Activated T-helper 17 cell treated with anti-CD3 and anti-CD28 coated beads, Interleukin-2, amount 50 U/mL, for 72 hours (primary cell): ENCODE results near the gene C3. TPM values are rescaled to one million over a fixed set of nuclear protein-coding genes. Genes with fewer than 3 reads are reported as not detected.
"Not testable (repeated sequence)": the region's sequence is repeated elsewhere in the genome, so short reads cannot be mapped to it uniquely, and the experiment has no call there.

ENCODE experiments used
- ATAC-seq: fragments of 150-1000 bp; cut with Tn5 transposase; replicated peaks from 2 replicates; pipeline ENCODE4 v1.10.0; 2021; ENCODE audit warnings: mild to moderate bottlenecking, moderate library complexity
- H3K27ac Mint-ChIP-seq: one replicate; pipeline ENCODE4 v1.8.0; 2022; ENCODE audit warnings: mixed read lengths
- H3K27me3 Mint-ChIP-seq: one replicate; pipeline ENCODE4 v1.8.0; 2022; ENCODE audit warnings: mixed read lengths
- H3K36me3 Mint-ChIP-seq: one replicate; pipeline ENCODE4 v1.8.0; 2022; ENCODE audit warnings: low read depth, mild to moderate bottlenecking, mixed read lengths
- H3K4me1 Mint-ChIP-seq: one replicate; pipeline ENCODE4 v1.8.0; 2022; ENCODE audit warnings: mixed read lengths
- H3K4me3 Mint-ChIP-seq: one replicate; pipeline ENCODE4 v1.8.0; 2022; ENCODE audit warnings: mild to moderate bottlenecking, mixed read lengths
- H3K9me3 Mint-ChIP-seq: one replicate; pipeline ENCODE4 v1.8.0; 2022; ENCODE audit warnings: mixed read lengths
- total RNA-seq, 2 donors: library from RNA; stranded (reverse); gene quantifications; one replicate each; pipeline ENCODE4 v1.2.3, GENCODE V29; 2022

The C3 gene
- total RNA-seq: 1 to 10 TPM in 1 of 2 donors, under 1 TPM in 1; 0.99 to 4.3 TPM

DNA sequence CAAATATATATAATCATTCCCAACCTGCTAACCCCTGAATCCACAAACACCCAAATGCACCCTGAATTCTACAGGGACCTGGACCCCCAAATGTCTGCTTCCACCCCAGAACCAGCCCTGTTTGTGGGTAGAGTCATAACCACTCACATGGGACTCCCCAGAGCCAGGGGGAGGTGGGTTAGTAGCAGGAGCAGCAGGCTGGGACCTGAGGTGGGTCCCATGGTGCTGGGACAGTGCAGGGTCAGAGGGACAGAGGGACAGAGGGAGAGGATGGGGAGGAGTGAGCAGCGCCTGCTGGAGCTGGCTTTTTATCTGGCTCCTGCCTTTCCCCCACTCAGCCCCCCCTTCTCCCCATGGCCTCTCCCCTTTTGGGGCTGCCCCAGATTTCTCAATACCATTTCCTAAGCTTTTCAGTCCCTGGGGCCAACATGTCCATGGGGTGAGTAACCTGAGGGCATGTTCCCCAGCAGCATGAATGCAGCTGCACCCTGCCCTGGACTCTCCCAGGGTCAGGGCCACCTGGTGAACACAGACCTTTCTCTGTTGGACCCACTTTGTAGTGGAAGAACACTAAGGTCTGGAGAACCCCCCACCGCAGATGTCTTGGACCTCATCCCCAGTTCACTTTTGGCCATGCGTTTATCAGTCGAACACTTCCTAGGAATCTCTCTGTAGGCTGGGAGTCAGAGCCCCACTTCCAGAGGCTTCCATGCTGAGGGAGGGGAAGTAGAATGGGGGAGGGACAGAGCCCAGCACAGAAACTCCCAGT, at the start of gene C3:
Gene C3 (minus strand): TSS at position 282 of the 769 bp plus-strand sequence. CDS start 61 bp downstream, at position 221.
- no peak for ATAC-seq
- Mint-ChIP-seq H3K4me1 (peaks cover 8% of the 10 kb centered on the region), H3K27me3 (peaks cover 3% of the 10 kb centered on the region), H3K36me3 (no peaks in the 10 kb centered on the region), H3K4me3 (no peak within 1 kb of the TSS), H3K27ac (no peak within 1 kb of the TSS), H3K9me3 (peaks cover 3% of the 10 kb centered on the region)

DNA sequence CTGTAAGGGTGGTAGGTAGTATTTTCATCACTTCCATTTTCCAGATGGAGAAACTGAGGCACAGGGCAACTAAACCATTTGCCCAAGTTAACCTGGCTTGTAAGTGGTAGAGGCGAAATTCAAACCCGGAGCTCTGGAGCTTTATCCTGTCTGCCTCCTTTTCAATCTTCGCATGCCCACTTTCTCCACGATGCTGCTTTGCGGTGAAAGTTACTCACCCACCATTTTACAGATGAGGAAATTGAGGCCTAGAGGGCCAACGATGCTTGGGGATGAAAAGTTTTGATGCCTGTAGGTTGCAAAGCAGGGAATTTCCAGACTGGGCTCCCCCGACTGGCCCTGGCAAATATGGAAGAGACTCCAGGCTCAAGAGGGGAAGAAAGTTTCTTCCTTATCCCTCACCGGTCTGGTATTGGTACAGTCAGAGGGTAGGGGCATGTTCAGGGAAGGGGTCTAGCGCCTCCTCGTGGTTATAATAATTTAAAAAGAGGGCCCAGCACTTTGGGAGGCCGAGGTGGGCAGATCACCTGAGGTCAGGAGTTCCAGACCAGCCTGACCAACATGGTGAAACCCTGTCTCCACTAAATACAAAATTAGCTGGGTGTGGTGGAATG, 48.7 kb upstream of the C3 start:
- peak overlapping the region; percentile 87 for H3K4me3 Mint-ChIP-seq
- H3K4me1 Mint-ChIP-seq: peaks cover 22% of the 10 kb centered on the region
- no peak overlapping the region for H3K27ac Mint-ChIP-seq
- ATAC-seq: no peak
- H3K9me3 Mint-ChIP-seq: no peaks in the 10 kb centered on the region
- H3K27me3 Mint-ChIP-seq: no peaks in the 10 kb centered on the region
- H3K36me3 Mint-ChIP-seq: peaks cover 20% of the 10 kb centered on the region

DNA sequence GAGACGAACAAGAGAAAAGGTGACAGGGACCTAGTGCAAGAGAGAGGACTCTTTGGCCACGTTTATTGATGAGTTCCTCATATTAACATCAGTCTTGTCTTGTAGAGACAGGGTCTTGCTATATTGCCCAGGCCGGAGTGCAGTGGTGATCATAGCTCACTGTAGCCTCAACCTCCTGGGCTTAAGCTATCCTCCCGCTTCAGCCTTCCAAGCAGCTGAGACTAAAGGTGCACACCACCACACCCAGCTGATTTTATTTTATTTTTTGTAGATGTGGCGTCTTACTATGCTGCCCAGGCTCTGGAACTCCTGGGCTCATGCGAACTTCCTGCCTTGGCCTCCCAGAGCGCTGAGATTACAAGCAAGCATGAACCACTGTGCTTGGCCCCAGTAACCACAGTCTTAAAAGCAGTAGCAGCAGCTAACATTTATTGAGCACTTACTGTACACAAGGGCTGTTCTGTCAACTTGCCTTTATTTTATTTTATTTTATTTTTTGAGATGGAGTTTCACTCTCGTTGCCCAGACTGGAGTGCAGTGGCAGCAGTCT, 47.9 kb upstream of the C3 start:
- Mint-ChIP-seq H3K36me3 (peaks cover 15% of the 10 kb centered on the region), H3K4me1 (peaks cover 22% of the 10 kb centered on the region), H3K27ac (peak overlapping the region; percentile 55), H3K27me3 (no peaks in the 10 kb centered on the region), H3K9me3 (no peaks in the 10 kb centered on the region), H3K4me3 (peak overlapping the region; percentile 87)
- no peak for ATAC-seq

GRCh38 chr19:6767357-6768235, 47.1 kb upstream of the C3 start, which contains the start of gene SH2D3A:
TSS of gene SH2D3A (minus strand) at chr19:6767435. CDS start at chr19:6763748, 3,687 bp downstream.
- Mint-ChIP-seq H3K27ac (peak within 1 kb of the TSS; percentile 55), H3K36me3 (peaks cover 21% of the 10 kb centered on the region), H3K4me1 (peaks cover 22% of the 10 kb centered on the region), H3K27me3 (no peaks in the 10 kb centered on the region), H3K4me3 (peak within 1 kb of the TSS; percentile 87), H3K9me3 (no peaks in the 10 kb centered on the region)
- peak; percentile 75 for ATAC-seq

GRCh38 chr19:6767081-6767356, 46.6 kb upstream of the C3 start:
- Mint-ChIP-seq H3K27me3 (no peaks in the 10 kb centered on the region), H3K4me3 (peak overlapping the region; percentile 87), H3K4me1 (peaks cover 18% of the 10 kb centered on the region), H3K36me3 (peaks cover 19% of the 10 kb centered on the region), H3K9me3 (no peaks in the 10 kb centered on the region), H3K27ac (peak overlapping the region; percentile 55)
- peak; percentile 33 for ATAC-seq

GRCh38 chr19:6766357-6767080, 46.1 kb upstream of the C3 start:
- Mint-ChIP-seq H3K4me1 (peaks cover 14% of the 10 kb centered on the region), H3K27ac (peak overlapping the region; percentile 55), H3K27me3 (no peaks in the 10 kb centered on the region), H3K9me3 (no peaks in the 10 kb centered on the region), H3K36me3 (peaks cover 21% of the 10 kb centered on the region), H3K4me3 (peak overlapping the region; percentile 87)
- ATAC-seq: no peak

DNA sequence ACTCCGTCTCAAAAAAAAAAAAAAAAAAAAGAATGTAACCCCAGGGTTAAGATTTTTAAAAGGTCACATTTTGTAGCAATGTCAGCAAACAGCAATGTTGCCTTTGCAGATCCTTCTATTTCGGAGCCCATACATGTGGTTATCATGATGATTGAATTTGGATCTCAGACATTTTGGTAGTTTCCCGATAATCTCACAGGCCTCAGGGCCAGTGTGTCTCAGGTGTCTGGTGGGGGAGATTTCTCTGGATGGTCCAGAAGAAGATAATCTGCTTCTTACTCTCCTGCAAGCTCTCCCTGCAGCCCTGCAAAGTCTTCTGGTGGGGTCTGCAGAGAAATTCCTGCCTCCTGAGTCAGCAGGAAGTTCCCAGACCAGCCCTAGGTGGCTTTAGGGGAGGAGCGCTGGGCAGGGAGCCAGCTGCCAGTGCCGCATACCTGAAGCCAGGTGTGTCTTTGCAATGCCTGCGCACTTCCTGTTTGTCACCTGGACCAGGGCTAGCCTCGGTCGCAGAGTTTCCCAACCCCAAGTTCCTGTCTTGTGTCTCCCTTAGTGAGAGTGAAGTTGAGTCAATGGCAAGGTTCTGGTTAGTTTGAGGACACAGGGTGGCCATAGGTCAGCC, 45.4 kb upstream of the C3 start:
- H3K36me3 Mint-ChIP-seq: peaks cover 24% of the 10 kb centered on the region
- peaks cover 14% of the 10 kb centered on the region for H3K4me1 Mint-ChIP-seq
- no peaks in the 10 kb centered on the region for H3K27me3 Mint-ChIP-seq
- H3K27ac Mint-ChIP-seq: peak overlapping the region; percentile 55
- H3K9me3 Mint-ChIP-seq: no peaks in the 10 kb centered on the region
- peak overlapping the region; percentile 87 for H3K4me3 Mint-ChIP-seq
- no peak for ATAC-seq

DNA sequence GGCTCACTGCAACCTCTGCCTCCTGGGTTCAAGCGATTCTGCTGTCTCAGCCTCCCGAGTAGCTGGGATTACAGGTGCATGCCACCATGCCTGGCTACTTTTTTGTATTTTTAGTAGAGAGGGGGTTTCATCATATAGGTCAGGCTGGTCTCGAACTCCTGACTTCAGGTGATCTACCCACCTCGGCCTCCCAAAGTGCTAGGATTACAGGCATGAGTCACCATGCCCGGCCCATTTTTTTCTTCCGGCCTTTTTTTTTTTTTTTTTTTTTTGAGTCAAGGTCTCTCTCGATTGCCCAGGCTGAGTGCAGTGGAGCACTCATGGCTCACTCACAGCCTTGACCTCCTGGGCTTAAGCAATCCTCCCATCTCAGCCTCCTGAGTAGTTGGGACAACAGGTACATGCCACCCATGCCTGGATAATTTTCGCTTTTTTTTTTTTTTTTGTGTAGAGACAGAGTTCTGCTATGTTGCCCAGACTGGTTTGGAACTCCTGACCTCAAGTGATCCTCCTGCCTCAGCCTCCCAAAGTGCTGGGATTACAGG, 41.9 kb upstream of the C3 start:
- H3K4me1 Mint-ChIP-seq, H3K9me3 Mint-ChIP-seq, H3K27ac Mint-ChIP-seq, H3K4me3 Mint-ChIP-seq, ATAC-seq, H3K27me3 Mint-ChIP-seq: not testable (repeated sequence)
- peaks cover 50% of the 10 kb centered on the region for H3K36me3 Mint-ChIP-seq

DNA sequence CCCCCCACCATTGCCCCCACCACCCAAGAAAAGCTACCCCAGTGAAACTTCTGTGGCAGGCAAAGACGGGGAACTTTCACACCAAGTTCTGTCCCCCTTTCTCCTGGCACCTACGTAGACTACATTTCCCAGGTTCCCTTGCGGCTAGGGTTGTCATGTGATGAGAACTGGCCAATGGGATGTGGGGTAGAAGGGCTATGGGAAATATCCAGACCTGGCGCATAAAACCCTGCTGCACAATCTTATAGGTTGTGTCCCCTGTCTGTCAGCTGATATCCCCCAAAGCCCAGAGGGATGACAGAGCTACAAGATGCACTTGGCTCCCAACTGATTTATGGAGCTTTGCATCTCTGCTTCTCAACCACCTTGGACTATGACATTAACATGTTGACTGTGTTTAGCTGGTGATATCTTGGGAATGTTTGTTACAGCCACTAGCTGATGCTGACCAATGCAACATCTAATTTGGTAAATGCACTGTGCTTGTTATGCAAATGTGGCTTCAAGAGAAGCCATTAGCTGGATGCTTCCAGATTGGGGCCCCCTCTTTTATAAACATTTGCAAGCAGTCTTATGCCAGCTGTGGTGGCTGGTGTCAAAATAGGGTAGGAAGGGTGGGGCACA, 40.7 kb upstream of the C3 start:
- no peak overlapping the region for H3K4me3 Mint-ChIP-seq
- peaks cover 2% of the 10 kb centered on the region for H3K4me1 Mint-ChIP-seq
- peaks cover 51% of the 10 kb centered on the region for H3K36me3 Mint-ChIP-seq
- peak; percentile 48 for ATAC-seq
- H3K27me3 Mint-ChIP-seq: no peaks in the 10 kb centered on the region
- no peaks in the 10 kb centered on the region for H3K9me3 Mint-ChIP-seq
- H3K27ac Mint-ChIP-seq: no peak overlapping the region

DNA sequence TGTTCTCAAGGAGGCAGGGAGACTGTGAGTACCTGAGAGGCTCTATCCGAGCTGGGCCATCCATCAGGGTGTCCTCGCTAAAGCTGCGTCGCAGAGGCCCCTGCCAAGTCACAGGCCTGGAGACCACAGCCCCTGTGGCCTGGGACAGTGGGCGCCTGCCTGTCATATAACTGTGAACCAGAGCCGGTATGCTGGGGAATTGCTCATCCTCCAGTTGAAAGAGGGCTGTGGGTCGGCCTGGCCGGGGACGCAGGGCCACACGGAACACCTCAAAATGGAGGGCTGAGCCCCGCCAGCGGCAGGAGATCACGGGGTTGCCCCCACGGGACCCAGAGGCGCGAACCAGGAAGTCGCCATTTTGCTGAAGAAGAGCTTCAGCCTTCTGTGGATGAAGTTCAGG, 40.2 kb upstream of the C3 start:
- Mint-ChIP-seq H3K4me3 (no peak overlapping the region), H3K27me3 (no peaks in the 10 kb centered on the region), H3K4me1 (no peaks in the 10 kb centered on the region), H3K36me3 (peaks cover 54% of the 10 kb centered on the region), H3K9me3 (no peaks in the 10 kb centered on the region), H3K27ac (no peak overlapping the region)
- ATAC-seq: no peak

DNA sequence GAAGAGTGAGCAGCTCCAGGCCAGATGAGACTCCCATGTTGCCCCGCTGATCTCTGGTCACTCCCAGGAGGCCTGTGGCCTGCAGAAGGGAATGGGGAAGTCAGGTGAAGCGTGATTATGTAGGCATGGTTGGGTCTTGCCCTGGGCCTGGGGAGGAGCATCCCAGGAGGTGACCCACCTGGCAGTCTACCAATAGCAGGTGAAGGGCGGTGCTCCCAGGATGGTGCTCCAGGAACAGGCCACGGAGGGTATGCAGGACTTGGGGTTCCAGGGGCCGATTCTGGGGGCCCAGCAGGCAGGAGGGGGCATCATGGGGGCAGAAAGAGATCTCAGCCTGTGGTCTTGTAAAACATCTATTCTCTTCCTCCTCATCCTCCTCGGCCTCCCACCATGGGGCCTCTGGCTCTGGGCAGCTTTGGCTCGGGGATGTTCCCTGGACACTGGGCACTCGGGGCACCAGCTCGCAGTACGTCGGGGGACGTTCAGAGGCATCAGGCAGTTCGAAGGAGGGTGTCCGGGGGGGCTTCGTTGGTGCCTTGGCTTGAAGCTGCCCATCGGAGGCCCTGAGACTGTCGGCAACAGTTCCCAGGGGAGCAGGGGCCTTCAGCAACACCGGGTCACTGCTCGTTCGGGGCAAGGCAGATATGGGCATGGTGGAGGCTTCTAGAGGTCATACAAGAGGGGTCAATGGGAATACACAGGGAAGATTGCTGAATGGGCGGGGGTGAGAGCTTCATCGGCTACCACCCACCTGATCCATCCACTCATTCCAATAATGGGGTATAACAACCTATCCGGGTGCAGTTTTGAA, 34.4 kb upstream of the C3 start:
- ATAC-seq: no peak
- Mint-ChIP-seq H3K9me3 (no peaks in the 10 kb centered on the region), H3K27me3 (no peaks in the 10 kb centered on the region), H3K27ac (no peak overlapping the region), H3K4me1 (peaks cover 5% of the 10 kb centered on the region), H3K36me3 (peaks cover 79% of the 10 kb centered on the region), H3K4me3 (no peak overlapping the region)

DNA sequence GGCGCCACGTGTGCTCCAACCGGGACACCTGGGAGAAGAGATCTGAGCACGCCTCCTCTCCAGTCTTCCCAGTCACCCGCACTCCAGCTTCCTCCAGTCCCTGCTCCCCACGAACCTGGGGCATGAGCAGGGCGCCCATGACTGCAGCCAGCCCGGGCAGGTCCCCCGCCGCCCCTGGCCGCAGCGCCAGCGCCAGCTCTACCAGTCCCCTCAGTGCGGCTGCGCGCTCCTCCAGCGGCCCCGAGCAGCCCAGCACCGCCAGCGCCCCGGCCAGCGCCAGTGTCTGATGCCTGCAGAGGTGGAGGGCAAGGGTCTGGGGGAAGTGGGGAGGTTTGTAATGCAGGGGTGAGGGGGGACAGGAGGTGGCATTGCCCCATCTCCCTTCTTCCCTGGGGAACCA, 33.7 kb upstream of the C3 start:
- H3K4me1 Mint-ChIP-seq: peaks cover 5% of the 10 kb centered on the region
- H3K27ac Mint-ChIP-seq: no peak overlapping the region
- no peaks in the 10 kb centered on the region for H3K27me3 Mint-ChIP-seq
- no peaks in the 10 kb centered on the region for H3K9me3 Mint-ChIP-seq
- H3K36me3 Mint-ChIP-seq: peaks cover 80% of the 10 kb centered on the region
- no peak overlapping the region for H3K4me3 Mint-ChIP-seq
- ATAC-seq: no peak
